GM18868 (cell line): Measurements from ENCODE around the gene CCDC92.
A peak's percentile ranks its signal among the peaks of the same experiment; 100 is the strongest.

ENCODE experiments used
- ATAC-seq: cut with Tn5 transposase; IDR thresholded peaks from one replicate; pipeline ENCODE4 v1.9.1; 2021; ENCODE audit warnings: mild to moderate bottlenecking, moderate library complexity; ENCODE audit not compliant: unreplicated experiment

The CCDC92 gene

DNA sequence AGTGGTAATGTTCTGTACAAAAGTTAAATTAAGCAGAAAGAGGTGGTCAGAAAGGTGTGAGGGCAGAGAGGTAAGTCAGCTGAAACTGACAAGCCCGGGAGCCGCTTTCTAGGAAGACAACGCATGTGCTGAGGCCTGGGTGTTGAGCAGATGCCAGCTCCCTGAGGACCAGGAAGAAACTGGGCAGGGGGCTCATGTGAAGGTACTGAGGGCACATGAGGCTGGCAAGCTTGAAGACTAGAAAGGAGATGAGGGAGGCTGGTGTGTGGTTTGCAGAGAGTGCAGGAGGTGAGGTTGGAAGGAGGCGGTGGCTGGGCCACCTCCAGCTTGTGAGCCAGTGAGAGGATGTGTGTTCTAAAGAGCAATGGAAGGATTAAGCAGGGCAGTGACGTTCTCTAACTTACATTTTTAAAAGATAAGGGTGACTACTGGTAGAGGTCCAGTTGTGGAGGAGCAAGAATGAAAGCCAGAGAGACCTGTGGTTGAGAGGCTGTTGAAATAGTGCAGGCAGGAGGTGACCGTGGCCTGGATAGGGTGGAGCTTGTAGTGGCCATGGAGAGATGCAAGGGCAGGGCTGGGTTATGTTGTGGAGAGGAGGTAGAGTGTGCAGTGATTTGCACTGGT lies 29.5 kb upstream of the CCDC92 start:
- no peak for ATAC-seq

DNA sequence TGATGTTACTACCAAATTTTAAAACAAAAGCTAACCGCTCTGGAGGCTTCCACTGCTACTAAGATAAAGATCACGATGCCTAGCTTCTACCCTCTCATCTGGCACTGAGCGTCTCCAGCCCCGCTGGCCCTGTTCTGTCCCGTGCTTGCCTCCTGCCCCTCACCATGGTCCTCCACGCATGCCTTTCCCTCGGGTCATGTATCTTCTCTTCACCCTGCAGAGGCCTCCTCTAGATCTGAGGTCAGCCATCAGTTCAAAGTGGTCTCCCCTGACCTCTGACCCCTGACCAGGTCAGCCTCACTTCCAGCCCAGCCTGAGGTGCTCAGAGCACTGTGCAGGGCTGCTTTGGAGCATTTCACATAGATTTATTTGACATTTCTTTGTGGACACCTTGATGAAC lies 28.7 kb upstream of the CCDC92 start:
- ATAC-seq, result no peak

DNA sequence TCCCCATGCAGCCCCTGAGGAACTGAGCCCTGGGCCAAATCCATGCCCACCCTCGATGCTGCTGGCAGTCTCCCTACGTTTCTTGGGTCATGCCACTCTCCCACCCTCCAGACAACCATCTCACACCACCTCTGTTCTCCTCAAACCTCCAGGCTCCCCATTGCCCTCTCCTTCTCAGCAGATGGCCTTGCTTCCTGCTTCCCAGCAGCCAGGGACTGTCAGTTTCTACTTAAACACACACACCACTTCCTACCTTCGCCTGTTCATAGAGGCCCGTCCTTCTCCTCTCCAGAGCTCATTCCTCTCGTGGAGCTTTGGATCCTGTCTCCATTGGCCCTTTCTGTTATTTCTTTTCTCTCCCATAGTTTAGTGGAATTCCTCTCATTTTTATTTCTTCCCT lies 27.5 kb upstream of the CCDC92 start:
- ATAC-seq, result no peak

DNA sequence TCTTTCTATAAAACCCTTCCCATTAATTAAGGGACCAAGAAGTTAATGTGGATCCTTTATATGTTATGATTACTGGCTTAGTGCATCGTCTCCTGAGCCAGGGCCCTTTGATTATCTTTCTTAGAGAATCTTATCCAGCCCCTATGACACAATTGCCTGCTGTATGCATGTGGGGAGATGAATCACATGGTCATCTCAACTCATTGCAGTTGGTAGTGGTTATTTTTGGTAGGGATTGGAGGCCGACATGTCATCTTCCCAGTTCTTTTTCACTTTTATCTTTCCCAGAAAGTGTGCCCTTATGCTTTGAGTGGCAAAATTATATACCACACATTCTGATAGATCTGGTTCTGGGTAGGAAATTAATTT lies 26.3 kb upstream of the CCDC92 start:
- ATAC-seq, result no peak

DNA sequence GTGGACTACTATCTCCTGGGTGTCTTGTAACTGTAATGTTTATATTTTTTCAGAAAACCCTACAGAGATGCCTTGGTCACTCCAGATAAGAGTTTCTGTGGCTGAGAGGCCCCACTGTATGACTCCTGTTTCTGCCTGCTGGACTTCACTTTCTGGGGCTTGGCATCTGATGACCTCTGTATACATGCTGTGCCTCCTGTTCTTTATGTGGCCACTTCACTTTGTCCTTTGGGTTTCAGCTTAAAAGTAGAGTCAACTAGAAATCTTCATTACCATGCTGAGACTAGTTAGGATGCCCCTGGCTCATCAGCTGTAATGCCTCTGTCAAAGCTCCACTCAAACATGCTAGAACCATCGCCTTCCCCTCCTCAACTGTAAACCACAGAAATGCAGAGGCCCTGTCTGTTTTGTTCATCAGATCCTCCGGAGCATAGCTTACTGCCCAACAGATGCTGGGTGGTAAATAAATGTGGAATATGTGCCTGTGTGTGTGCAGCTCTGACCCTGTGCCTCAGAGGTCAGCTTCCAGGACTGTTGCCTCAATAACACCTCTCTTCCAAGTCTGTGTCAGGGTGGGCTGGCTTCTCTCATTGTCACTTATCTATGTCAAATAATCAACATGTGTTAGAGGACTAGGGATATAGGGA lies 25.8 kb upstream of the CCDC92 start:
- ATAC-seq, result no peak

DNA sequence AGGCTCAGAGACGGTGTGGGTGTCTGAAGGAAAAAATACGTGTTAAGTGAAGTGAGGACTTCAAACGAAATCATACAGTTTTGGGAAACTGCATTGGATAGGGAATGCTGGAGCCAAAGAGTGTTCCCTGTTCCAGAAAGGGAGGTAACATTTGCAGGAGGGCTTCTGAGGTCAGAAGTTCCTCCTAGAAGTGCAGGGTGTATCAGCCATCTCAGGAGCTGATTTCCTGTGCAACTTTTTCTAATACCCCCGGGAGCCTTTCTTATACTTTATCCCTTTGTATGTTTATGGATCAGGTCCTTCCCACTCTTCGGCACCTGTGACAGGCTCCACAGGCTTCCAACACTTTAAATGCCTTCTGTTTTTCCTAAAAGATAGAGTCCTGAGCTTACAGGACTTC lies 25.3 kb upstream of the CCDC92 start:
- no peak for ATAC-seq

DNA sequence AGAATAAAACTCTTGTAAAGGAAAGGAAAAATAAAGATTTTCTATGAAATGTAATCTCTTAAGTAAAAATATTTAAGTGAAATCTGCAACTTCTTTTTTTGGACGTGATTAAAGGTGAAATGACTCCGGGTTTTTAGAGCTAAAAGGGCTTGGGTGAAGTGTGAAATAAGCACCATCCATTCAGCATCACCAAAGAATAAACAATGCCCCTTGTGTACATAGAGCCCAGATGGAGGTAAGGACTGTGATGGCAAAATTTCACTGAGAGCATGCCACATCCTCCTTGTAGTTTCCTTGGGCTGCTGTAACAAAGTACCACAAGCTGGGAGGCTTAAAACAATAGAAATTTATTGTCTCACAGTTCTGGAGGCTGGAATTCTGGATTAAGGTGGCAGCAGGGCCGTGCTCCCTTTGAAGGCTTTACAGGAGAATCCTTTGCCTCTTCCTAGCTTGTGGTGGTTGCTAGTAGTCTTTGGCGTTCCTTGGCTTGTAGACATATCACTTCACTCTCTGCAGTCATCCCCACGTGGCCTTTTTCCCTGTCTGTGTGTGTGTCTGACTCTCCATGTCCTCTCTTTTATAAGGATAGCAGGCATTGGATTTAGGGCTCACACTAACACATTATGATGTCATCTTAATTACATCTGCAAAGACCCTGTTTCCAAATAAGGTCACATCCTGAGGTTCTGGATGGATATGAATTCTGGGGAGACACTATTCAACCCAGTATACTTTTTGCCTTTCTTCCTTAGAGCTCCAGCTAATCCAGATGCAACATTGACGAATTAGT lies 24.6 kb upstream of the CCDC92 start:
- ATAC-seq, result no peak

DNA sequence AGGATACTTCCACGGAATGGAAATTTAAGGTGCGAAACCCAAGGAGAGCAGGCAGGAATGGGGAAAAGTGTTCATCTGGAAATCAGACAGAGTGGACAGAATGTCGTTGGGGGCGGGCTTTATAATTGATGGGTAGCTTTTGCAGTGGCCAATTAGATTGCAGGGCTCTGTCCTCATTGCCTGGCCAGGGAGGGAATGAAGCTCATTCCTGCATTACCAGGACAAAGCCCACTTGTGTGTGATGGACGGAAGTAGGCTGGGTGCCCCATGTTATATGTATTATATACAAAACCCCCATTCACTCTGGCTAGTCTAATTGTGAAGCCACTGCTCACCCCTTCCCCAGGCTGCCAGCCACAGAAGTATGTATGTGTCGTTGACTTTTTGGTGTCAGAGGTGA lies 23.9 kb upstream of the CCDC92 start:
- no peak for ATAC-seq

DNA sequence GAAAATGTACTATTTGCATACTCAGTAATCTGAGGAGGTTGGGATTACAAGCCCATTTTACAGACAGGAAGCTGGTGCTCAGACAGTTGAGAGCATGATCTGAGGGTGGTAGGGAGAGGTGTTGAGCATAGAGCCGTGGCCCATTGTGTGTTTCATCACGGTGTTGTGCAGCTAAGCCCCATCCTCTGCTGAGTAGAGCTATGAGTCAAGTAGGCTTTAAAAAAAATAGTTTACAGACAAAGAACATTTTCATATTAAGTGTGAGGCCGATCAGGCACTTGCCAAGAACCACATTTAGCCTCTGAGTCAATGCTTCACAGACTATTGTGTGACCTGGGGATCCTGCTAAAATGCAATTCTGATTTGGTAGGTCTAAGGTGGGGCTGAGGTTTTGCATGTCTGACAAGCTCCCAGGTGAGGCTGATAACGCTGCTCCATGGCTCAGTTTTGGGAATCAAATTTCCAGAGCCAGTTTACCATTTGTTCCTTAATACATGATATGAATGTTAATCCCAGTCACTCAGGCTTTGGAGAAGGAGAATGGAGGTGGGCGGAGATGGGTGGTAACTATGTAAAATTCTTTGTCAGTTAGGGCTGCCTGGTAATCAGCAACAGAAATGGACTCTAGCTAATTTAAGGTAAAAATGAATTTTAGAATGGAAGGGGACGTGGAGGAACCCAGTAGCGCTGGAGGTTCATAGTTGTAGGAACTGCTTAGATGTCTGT lies 22.6 kb upstream of the CCDC92 start:
- ATAC-seq, result no peak

DNA sequence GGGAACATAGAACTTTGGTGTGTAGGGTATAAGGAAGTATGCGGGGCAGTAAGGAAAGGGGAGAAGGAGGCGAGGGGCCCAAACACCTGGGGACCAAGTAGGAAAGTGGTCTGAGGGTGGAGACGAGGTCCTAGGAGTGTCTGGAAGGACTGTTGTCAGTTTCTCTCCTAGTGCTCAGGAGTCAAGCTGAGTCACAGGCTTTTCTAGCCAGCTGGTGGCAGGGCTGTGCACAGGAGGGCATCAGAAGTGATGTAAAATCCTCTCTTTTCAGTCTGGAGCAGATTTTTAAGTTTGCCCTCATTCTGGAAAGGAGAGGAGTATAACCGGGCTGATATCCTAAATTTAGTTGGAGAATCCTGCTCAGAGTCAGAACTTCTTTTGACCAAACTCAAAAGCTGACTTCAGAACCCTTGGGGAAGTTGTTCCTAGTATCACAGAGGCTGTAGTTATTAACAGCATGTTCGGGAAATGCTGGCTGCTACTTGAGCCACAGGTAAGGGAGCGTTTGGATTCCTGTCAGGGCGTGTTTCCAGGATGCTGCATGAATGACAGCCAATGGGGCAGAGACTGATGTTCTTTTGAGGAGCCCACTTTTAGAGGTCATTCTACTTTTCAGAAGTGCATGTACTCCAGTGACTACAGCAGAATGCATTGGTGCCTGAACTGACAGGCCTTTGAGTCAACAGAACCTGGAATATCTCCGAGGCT lies 19.6 kb upstream of the CCDC92 start:
- no peak for ATAC-seq

DNA sequence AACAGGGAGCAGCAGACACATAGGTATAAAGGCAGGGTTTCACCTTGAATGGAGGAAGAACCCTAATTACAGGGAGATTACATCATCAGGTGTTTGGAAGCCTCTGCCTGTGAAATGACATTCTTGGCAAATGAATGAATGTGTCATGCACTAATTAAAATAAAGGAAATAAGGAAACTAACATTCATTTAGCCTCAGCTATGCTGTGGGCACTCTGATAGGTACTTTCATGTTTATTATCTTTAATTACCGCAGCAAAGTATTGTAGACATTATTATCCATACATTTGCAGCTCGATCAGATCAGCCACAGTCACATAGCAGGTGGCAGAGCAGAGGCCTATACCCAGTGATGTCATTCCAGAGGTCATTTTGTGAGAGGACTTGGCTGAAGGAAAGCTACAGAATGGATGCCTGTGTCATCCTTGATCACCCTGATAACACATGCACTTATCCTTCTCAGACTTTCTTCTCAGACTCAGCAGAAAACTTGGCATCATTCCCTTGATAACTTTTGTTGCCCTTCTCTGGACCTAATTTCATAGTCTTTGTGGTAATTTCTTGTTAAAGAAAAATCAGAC lies 18.8 kb upstream of the CCDC92 start:
- ATAC-seq, result no peak

DNA sequence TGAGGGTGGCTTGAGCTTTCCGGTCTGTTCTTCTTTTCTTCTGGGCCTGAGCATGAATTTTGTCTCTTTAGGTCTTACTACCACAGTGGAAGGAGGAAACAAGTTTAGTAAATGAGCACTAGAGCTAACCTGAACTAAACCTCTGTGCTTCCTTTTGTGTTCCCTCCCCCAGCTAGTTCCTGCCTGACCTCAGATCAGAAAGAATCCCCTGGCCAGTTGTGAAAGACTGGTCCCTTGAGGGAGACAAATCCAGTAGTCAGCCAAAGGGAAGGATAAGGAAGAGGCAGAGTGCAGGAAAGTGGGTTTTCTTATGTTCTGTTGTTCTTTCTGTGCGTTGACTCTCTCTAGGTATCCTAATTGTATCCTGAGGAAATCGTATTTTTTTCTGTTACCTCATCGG lies 17.9 kb upstream of the CCDC92 start:
- no peak for ATAC-seq

DNA sequence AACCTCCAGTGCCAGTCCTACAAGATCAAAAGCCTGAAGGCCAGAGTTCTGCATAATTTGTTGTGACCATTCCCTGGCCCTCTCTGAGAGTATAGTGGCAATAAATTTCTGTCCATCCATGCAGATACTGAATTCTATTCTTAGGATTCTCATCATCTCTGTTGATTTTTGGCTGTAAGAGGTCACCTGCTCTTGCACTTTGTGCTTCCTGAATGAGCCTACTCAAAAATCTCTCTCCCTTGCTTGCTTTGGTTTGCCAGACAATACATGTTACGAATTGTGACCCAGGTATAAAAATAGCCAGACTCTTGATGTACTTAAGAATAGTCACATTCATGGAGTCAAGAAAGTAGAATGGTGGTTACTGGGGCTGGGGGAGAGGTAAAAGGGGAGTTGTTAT lies 17.1 kb upstream of the CCDC92 start:
- no peak for ATAC-seq

DNA sequence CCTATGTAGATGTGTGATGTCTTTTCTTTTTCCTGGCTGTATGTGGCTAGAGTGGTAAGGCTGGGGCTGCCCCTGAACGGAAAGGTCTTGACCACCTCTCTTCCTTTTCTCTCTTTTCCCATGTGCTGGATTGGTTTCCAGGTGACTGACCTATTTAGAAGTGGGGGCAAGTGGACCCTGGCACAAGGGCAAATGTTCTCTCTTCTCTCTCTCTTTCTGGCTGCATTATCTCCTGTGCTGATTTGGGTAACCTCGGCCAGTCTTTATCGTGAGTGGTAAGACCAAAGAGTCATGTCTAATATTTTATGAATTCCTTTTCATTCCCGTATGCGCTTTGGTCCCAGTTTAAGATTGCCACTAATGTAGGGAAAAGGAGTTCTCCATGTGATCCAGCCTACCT lies 16.5 kb upstream of the CCDC92 start:
- ATAC-seq, result no peak

DNA sequence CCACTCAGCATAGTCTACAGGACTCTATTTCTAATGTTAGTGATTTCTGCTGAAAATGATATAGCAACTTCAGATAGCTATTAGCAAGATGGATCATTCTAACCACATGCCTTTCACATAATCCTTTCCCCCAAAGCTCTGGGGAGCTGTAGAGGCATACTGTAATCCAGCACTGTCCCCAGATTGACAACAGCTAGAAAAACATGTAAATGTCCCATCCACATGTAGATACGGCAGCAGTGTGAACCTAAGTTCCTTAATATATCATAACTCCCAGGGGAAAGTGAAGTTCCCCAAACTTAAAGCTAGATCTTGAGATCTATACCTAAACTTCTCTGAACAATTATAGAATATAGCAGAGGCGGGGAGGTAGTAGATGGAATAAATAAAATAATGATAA lies 14.4 kb upstream of the CCDC92 start:
- ATAC-seq, result no peak

DNA sequence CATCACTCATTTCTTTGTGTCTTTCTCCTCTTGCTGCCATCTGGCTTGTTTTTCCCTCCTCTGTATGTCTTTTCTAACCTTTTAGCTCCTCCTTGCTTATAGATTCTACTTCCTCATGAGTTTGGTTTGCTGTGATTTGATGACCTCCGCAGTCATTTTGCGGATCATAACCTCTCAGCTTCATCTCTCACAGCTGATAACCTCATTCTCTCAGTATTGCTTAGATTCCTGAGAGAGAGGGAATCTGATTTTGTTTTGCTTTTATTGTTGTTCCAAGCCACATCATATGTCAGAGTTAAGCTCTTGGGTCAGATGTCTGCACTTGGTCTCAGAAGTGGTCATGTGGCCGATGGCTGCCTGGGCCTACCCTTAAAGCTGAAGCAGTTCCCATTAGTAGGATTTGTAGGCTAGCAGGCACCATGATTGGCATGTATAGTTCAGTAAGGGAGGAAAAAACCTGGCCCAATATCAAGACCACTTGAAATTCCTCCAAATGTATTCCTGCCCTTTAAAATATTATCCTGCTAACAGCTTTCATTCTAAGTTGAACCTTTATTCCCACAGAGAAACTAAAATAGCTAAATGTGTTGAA lies 13.8 kb upstream of the CCDC92 start:
- no peak for ATAC-seq

DNA sequence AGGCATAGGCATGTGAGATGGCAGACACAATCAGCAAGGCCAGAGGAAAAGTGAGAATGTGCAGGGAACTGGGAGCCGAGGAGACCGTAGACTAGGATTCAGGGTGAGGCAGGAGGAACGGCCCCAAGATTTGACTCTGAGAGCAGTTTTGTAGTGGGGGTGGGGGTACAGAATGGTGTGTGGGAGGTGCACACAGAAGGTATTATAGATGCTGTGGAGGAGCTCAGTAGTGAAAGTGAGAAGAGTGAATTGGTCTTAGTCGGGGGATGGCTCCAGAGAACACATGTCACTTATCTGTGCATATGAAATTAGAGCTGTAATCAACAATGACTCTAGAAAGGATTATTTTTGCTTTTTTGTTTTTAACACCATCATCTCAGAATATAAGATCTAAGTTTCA lies 12.3 kb upstream of the CCDC92 start:
- no peak for ATAC-seq

DNA sequence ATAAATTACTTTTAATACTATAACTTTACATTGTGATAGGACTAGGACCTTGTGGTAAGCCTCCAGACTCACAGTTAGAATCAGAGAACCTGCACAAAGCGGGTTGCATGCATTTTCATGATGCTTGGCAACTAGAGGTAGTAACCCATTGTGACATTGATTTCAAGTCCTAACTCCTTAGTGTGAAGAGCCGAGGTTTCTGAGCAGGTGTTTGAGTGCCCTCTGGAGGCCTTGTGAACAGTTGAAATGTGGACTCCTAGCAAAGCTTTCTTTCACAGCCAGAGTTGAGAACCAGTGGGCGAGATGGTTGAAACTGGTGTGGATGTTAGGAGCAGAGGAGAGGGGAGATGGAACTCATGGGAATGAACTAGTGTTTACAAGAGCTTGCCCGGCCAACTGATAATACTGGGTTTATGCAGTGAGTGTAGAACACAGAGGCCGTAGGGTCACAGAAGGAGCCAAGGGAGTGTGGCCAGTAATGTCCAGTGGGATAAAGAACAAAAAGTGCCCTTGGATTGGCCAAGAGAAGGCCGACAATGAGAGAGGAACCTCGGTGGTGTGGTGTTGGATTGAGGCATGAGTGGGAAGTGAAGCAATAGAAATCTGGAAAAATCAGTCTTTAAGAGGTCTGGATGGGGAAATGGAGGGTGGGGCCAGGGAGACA lies 11.3 kb upstream of the CCDC92 start:
- ATAC-seq, result peak; percentile 75

DNA sequence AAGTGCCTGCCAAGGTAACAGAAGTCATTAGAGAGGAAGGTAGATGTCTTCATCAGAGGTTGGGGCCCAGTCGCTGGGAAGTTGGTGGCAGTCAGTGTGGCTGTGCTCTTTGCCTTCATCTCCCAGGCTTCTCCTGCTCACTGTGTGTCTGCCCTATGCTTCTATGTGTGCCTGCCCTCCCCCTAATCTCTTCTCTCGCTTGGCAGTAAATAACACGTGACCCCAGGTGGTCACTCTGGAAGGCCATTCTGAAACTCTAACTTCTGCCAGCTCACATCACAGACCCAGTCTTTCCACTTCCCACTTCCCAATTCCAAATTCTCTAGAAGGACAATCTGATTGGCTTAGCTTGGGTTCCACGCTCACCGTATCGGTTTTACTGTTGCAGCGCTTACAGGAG lies 9.6 kb upstream of the CCDC92 start:
- no peak for ATAC-seq

DNA sequence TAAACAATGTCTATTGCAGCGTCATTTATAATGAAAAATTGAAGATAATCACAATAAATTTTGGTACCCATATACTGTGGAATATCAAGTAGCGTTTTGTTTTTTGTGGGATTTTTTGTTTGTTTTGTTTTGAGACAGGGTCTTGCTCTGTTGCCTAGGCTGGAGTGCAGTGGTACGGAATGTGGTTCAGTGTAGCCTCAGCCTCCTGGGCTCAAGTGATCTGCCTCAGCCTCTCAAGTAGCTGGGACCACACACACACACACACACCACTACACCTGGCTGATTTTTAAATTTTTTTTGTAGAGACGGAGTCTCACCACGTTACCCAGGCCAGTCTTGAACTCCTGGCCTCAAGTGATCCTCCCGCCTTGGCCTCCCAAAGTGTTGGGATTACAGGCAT lies 6.9 kb upstream of the CCDC92 start:
- ATAC-seq, result no peak
